GM19238 (cell line): ENCODE measurements around the gene LZTS2.

Experiments
- DNase-seq: peaks from one replicate; pipeline ENCODE4 v3.0.0; 2011; ENCODE audit warnings: low spot score; ENCODE audit not compliant: insufficient read length

LZTS2 gene

GRCh38 chr10:100997360-100998182 is 2.0 kb upstream of the LZTS2 start:
- peak; percentile 80 for DNase-seq

DNA sequence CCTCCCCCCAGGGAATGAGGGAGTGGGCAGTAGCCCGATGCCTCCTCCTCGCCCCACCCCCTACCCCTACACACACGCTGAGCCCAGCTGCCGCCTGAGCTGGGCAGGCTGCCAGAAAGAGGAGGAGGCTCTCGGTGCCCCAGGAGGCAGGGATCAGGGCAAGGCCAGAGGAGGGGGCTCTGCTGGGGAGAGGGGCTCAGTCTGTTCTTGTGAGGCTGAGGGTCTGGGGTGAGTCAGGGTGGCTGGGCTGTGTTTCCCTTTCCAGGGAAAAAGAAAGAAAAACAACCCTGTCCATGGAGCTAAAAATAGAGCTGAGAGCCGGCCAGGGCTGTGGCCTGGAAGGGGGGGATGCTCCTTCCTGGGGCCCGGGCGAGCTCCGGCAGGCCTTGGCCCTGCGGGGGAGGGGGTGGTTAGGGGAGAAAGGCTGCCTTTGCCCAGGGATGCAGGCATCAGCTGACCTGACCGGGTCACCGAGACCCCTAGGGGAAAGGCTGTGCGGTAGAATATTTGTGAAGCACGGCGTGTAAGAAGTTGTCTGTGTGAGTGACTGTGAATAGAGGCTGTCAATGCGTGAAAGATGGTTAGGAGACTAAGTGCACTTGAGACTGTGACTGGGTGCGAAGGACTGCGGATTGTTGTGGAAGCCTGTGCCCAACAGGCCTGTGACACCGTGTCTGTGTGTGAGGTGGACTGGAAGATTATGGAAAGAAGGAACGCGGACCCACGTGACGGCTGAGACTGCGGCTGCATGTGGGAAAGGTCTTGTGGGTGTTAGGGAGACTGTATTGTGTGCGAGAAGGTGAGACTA is 1.2 kb upstream of the LZTS2 start:
- DNase-seq = peak; percentile 83

DNA sequence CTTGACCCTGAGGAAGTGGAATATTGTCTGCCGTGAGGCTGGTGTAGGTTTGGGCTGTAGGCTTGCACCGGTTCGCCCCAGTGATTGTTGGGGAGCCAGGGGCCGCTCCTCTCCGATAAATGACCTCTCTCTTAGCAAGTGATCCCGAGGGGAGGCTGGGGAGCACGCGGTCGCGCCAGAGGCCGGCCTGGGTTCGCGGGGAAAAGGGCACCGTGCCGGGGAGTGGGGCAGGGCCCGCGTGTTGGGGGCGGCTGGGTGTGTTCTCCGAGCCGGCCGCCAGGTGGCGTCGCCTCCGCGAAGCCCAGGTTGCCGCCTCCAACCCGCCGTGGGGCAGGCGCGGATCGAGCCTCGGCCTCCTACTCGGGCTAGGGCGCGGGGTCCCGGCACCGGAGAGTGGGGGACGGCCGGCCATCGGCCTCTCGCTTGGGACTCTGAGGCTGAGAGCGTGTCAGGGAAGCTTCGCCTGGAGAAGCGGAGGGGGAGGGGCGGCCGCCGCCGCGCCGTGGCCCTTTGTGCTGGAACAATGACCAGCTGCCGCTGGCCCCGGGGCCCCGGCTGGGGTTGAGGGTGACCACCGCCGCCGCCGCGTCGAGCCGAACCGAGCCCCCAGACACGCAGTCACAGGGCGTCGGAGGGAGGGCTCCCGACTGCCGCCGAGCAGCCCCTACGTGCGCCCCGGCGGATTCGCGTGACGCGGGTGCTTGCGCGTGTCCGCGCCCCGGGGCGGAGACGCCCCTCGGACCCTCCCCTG is 442 bp upstream of the LZTS2 start:
- peak; percentile 94 for DNase-seq

DNA sequence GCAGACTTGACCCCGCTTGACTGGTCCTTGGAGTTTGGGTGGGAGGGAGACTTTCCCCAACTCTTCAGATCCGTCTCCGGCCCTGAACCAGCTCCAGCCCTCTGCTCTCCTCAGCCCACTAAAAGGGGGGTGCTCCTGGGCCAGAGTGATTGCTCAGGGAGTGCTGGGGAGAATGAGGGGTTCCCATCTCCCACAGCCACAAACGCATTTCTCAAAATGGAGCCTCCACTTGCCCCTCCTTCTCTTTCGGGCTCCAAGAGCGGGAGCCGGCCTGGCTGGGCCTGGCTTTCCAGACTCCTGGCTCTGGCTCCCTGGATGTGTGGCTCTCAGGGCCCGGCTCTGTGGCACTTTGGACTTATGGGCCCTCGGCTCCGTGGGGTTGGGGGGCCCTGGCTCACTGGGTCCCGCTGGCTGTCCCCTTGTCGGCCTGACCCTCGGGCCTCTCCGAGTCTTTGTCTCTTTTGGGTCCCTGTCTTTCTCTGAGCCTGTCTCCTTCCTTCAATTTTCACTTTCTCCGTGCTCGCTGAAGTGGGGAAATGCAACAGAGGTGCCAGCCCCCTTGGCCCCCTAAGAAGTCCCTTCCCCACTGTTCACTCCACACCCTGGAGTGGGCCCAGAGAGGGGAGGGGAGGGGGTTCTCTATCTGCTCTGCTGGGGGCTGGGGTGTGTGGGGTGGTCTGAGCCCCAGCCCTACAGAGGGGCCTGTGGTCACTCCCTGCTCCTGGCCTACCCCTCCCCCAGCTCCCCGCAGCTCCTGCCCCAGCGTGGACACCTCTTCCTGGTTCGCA is 713 bp downstream of the LZTS2 start:
- DNase-seq = no peak

DNA sequence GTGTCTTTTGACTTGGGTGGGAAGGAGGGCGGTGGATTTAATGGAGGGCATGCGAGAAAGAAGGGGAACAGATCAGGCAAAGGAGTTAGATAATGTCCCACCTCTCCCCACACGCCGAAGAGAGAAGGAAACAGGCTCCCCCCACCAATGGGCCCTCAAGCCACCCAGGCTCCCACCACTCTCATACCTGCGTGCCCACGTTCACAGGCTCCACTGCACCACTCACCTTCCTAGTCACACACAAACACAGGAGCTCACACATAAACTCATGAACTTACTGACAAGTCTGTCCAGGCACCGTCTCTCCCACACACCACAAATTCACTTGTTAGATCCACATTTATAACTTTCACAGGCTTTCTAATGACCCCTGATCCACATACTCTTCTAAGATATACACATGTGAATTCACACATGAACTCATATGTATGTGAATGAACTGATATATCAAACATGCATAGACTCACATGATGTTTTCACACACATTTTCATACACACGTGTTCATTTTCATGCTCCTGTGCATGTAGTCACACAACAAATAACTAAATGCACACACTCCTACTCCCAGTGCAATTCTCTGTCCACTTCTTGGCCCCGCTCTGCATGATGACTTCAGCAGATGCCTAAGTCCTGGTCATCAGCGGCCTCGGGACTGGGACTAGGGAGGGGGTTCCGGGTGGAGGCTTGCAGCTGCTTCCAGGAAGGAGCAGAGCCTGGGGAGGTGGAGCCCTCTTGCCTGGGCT is 1.5 kb downstream of the LZTS2 start:
- no peak for DNase-seq

GRCh38 chr10:101001659-101002035 is 2.0 kb downstream of the LZTS2 start:
- no peak for DNase-seq

DNA sequence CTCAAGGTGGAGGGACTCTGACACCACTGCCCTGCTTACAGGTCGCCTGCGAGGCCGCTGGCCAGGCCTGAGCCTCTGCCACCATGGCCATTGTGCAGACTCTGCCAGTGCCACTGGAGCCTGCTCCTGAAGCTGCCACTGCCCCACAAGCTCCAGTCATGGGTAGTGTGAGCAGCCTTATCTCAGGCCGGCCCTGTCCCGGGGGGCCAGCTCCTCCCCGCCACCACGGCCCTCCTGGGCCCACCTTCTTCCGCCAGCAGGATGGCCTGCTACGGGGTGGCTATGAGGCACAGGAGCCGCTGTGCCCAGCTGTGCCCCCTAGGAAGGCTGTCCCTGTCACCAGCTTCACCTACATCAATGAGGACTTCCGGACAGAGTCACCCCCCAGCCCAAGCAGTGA is 2.8 kb downstream of the LZTS2 start:
- no peak for DNase-seq

GRCh38 chr10:101003639-101004206 is 4.1 kb downstream of the LZTS2 start:
- DNase-seq = no peak

DNA sequence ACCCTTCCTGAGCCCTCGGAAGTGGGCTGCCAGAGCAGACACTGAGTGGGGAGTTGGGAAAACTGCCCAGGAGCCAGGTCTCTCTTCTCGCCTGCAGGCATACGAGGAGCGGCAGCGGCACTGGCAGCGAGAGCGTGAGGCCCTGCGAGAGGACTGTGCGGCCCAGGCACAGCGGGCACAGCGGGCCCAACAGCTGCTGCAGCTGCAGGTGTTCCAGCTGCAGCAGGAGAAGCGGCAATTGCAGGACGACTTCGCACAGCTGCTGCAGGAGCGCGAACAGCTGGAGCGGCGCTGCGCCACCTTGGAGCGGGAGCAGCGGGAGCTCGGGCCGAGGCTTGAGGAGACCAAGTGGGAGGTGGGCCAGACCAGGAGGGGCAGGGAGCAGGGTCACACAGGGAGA is 5.8 kb downstream of the LZTS2 start:
- no peak for DNase-seq

- no peak for DNase-seq
These were observed 6.4 kb downstream of the LZTS2 start for GRCh38 chr10:101005869-101006567.

- DNase-seq = no peak
These were observed 7.0 kb downstream of the LZTS2 start for GRCh38 chr10:101006593-101007098.

- DNase-seq = no peak
These were observed 7.6 kb downstream of the LZTS2 start for GRCh38 chr10:101007099-101007711.

DNA sequence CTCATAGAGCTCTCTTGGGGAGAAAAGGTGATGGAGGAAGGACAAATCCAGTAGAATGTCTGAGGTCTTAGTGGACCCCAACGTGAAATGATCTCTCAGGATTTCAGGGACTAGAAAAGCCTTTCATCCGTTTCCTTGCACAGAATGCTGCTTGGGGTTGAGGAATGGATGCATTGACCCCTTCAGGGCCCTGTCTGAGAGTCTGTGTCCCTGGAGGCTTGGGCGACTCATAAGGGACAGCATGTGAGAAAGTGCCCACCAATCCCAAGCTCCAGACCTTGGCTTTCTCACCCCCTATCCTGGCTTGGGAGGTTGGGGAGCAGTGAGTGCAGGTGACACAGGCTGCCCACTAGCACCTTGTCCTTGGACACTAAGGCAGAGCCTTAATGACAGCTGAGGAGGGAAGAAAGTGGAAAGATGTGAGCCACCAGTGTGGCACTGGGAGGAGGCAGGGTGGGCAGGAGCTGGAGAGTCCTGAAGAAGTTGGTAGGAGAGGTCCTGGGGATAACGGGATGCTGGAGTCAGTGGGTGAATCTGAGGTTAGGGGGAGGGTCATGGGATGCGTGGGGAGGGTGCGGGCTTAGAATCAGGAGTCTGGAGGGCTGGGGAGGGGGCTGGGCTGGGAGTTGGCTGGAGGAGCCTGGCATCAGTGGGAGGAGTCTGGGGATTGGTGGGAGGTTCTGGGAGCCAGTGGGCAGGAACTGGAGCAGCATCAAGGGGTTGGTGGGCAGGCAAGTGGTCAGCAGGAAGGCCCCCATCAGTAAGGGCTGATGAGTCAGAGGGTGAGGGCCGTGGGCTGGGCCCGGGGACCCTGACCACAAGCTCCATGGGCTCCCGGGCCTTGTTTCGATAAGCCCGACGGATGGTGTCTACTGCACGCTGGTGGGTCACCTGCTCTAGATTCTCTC is 8.6 kb downstream of the LZTS2 start:
- DNase-seq = no peak

- no peak for DNase-seq
These were observed 9.3 kb downstream of the LZTS2 start for GRCh38 chr10:101008823-101009423.

GRCh38 chr10:101010329-101010728 is 10.7 kb downstream of the LZTS2 start:
- no peak for DNase-seq

GRCh38 chr10:101011517-101012423 is 12.2 kb downstream of the LZTS2 start:
- DNase-seq = no peak
